GM12801 (cell line): ENCODE data around the gene GPC1.

Experiments used
- TF ChIP-seq, protein P1 (sequence below): IDR thresholded peaks from one replicate; pipeline ENCODE4 v1.5.1; 2011; ENCODE audit warnings: control low read depth; ENCODE audit not compliant: insufficient read length; ENCODE audit errors: extremely low read depth

GPC1 gene

DNA sequence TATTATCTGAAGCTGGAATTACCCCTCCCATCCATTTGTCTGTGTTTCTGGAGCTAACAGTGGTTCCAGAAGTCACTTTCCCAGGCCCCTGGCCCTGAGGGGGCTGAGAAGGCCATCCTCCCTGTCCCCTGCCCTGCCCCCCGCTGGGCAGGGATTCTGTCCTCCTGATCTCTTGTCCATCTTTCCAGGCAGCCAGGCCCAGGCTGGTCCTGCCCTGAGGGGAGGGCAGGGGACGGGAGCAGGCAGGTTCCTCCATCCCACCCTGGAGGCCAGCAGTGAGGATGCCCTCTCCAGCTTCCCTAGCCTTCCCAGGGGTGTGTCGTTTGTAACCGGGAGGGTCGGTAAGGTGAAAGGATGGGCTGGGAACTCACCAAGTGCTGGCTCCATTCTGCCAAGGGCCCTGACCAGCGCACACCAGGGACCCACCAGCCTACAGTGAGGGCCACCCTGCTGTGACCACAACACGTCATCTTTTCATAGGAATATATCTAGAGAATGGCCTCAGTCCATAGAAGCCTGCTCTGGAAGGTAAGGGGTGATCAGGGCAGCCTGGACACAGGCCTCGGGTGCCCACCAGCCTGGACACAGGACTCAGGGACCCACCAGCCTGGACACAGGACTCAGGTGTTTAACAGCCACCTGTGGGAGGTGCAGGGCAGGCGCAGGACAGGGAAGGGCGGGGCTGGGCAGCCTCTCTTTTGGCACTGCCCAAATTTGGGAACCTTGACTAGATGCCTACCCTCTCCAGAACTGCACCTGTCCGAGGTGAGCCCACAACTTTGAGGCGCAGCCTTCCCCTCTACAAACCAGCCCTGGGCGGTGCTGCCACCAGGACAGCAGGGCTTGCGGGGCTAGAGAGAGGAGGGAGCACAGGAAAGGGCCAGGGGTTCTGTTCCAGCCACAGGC, 35.8 kb upstream of the GPC1 start:
- TF ChIP-seq, protein P1, sequence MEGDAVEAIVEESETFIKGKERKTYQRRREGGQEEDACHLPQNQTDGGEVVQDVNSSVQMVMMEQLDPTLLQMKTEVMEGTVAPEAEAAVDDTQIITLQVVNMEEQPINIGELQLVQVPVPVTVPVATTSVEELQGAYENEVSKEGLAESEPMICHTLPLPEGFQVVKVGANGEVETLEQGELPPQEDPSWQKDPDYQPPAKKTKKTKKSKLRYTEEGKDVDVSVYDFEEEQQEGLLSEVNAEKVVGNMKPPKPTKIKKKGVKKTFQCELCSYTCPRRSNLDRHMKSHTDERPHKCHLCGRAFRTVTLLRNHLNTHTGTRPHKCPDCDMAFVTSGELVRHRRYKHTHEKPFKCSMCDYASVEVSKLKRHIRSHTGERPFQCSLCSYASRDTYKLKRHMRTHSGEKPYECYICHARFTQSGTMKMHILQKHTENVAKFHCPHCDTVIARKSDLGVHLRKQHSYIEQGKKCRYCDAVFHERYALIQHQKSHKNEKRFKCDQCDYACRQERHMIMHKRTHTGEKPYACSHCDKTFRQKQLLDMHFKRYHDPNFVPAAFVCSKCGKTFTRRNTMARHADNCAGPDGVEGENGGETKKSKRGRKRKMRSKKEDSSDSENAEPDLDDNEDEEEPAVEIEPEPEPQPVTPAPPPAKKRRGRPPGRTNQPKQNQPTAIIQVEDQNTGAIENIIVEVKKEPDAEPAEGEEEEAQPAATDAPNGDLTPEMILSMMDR: no peak

DNA sequence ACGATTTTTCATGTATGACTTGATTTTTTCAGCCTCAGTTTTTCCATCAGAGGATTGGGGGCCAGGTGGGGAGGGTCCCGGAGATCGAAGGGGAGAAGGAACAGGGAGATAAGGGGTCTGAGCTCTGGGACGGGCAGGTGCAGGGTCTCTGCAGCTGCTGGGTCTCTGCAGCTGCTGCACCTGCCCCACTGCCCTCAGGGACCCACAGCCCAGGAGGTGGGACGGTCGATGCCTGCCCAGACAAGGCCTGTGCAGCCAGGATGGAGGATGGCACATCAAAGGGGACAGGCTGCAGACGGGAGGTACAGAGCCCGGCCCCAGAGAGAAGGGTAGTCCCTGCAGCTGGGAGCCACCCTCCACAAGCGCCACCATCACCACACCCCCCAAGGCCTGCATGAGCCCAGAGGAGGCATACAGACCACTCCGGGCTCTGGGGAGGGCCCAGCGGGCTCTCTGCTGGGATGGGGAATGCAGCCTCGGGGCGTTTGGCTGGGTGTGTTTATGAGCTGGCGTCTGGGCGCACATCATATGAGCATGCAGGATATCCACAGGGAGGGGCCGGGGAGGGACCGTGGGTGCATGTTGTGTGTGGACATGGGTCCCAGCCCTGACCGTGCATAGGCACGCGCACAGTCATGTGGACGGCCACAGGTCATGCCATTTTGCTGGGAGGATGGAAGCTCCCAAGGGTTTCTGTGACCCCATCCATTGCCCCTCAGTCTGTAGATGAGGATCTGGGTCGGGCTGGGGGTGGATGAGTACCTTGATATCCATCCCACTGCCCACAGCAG, 34.9 kb upstream of the GPC1 start:
- TF ChIP-seq, protein P1: no peak

DNA sequence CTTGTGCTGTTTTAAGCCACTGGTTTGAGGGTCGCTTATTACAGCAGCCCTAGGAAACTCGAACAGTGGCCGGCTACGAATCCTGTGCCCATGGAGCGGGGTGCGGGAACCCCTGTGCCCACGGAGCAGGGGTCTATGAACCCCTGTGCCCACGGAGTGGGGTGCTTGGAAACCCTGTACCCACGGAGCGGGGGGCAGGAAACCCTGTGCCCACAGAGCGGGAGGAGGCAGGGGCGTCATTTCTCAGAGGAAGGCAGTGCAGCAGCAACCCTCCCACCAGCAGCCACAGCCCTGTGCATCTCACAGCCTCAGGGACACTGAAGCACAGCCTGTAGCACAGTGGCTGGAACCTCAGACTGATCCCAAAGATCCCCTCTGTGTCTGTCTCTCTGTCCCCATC, 34.2 kb upstream of the GPC1 start:
- TF ChIP-seq, protein P1: no peak

DNA sequence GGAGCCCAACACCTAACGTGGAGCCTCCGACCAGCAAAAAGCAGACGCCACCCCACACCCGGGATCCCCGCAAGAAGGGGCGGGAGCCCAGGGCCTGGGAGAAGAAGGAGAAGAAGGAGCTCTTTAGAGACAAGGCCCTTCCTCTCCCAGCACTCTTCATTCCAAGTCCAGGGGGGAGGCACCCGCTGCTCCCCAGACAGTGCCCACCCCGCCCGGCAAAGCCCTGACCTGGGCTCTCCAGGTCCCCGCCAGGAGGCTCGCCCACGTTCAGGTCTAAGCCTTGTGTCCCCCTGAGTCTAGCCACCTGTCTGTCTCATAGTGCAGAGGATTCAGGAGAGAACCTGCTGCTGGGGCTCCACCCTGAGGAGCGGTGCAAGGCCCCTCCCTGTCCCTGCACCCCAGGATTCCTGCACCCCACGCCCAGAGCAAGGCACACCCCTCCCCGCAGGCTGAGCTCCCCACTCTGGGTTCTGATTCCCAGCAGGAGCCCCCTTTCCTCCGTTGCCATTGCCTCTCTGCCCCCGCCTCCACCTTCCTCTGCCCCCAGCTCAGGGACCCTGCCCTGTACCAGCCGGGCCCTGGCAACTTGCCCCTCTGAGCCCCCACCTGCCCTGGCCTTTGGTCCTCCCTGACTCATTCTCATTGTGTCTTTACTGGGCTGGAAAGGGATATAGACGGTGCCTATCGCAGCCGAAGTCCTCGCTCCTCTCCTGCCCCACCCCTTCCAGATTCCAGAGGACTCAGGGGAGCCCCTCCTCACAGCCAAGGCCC, 33.5 kb upstream of the GPC1 start:
- TF ChIP-seq, protein P1: no peak

DNA sequence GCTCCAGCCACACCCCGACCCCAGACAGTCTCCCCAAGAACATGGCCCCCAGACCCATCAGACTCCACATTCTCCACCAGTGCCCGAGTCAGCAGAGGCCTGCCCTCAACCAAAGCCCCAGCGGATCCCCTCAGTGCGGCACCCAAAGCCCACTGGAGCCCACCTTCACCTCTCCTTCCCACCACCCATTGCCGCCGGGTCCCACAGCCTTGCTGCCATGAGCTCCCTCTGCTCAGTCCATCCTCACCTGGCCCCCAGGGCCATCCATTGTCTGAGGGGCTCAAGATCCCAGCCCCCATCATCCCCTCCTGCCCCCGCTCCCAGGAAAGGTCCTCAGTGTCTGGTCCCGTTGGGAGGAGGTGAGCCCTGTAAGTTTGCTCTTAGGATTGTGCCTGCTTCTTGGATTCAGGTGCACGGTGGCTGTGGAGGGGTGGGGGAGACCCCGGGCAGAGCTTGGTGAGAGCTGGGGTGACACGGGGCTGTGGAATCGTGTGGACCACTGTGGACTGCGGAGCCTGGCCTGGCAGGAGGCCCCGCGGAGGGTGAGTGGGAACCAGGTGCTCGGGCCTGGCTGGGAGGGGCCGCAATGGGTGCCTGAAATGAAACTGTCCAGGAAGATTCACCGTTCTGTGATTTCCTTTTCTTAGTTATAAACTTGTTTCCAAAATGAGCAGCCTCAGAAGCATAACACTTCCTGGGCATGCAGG, 32.7 kb upstream of the GPC1 start:
- TF ChIP-seq, protein P1: no peak

DNA sequence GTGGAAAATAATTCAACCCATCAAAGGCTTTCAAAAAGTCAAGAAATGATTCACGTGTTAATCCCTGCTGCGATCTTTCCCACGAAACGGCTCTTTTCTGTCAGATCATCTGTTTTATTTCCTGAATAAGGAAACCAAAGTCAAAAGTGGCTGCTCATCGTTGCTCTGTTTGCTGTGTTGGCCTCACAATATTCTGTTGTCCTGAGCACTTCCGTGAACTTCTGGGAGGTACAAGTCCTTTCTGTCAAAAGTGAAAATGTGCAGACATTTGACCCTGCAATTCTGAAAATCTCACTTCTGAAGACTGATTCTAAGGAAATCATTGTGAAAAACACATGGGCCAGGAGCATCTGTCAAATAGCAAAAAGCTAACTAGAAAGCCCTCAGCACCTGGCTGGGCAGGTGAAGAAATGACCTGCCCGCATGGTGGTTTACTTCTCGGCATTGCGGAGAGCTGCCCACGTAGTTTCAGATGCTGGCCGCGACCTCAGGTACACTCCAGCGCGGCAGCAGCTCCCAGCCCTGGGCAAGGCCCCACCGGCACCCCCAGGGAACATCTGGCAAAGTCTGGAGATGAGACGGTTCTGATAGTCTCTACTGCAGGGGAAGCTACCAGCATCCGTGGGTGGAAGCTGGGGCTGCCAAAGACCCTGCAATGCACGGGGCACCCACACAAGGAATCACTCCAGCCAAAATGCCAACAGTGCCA, 31.9 kb upstream of the GPC1 start:
- TF ChIP-seq, protein P1: no peak
